Mesodermal cell (in vitro differentiated cells): ENCODE data around the gene PIP5K1C. TPM values are rescaled to one million over a fixed set of nuclear protein-coding genes. Genes with fewer than 3 reads are reported as not detected.

ENCODE experiments used
- H3K27ac ChIP-seq: 2 replicates; pipeline ENCODE4 v1.7.0; 2013; ENCODE audit warnings: mild to moderate bottlenecking, low read depth, low read length, moderate library complexity; ENCODE audit not compliant: severe bottlenecking
- H3K36me3 ChIP-seq: 2 replicates; pipeline ENCODE4 v1.7.1; 2013; ENCODE audit warnings: mild to moderate bottlenecking, low read length, moderate library complexity; ENCODE audit not compliant: control insufficient read depth, insufficient read depth
- H3K4me1 ChIP-seq: one replicate; pipeline ENCODE4 v1.7.1; 2013; ENCODE audit warnings: mild to moderate bottlenecking, low read length; ENCODE audit not compliant: insufficient read depth, control insufficient read depth, poor library complexity, severe bottlenecking
- H3K4me3 ChIP-seq: 2 replicates; pipeline ENCODE4 v1.7.0; 2013; ENCODE audit warnings: low read length, control low read depth, mild to moderate bottlenecking; ENCODE audit not compliant: insufficient read depth, poor library complexity, severe bottlenecking; ENCODE audit errors: extremely low read depth
- H3K9me3 ChIP-seq: 2 replicates; pipeline ENCODE4 v1.7.1; 2013; ENCODE audit warnings: mild to moderate bottlenecking, low read length, moderate library complexity; ENCODE audit not compliant: control insufficient read depth
- WGBS, 2 experiments: methylation state at CpG; one replicate each; pipeline ENCODE4 v1.1.5; 2013; ENCODE audit warnings: missing lambda C conversion rate in 2 of 2; ENCODE audit not compliant: insufficient coverage in 2 of 2; 5-methylcytosine and 5-hydroxymethylcytosine counted together
- polyA plus RNA-seq, 2 experiments: library from polyadenylated mRNA; stranded (reverse); fragments of 50-300 nt; gene quantifications; one replicate each; pipeline ENCODE4 v1.2.3, GENCODE V29; 2013

PIP5K1C gene
- polyA plus RNA-seq (2013, experiment 1 of 2), result 24.4 TPM
- polyA plus RNA-seq (2013, experiment 2 of 2), result 21.6 TPM

- 3 to 6% methylated on average over 69 to 73 of the region's 82 CpGs for WGBS, 2 experiments
- Histone ChIP-seq H3K4me1 (no peaks in the 10 kb centered on the region), H3K9me3 (no peaks in the 10 kb centered on the region), H3K4me3 (peak within 1 kb of the TSS; percentile 64), H3K36me3 (peaks cover 9% of the 10 kb centered on the region), H3K27ac (no peak within 1 kb of the TSS)
These were observed at the start of gene PIP5K1C for GRCh38 chr19:3700242-3701032. TSS of gene PIP5K1C (minus strand) at chr19:3700468. CDS start at chr19:3700390, 78 bp downstream.

GRCh38 chr19:3748965-3749364 is 48.7 kb upstream of the PIP5K1C start:
- no peak overlapping the region for H3K4me3 ChIP-seq
- WGBS, 2 experiments, result 95 to 97% methylated on average over 5 to 7 of the region's 8 CpGs
- H3K36me3 ChIP-seq, result peaks cover 24% of the 10 kb centered on the region
- H3K9me3 ChIP-seq, result no peaks in the 10 kb centered on the region
- H3K4me1 ChIP-seq, result no peaks in the 10 kb centered on the region
- H3K27ac ChIP-seq, result no peak overlapping the region

GRCh38 chr19:3746371-3747056 is 46.2 kb upstream of the PIP5K1C start:
- 89 to 96% methylated on average over 25 to 28 of the region's 31 CpGs for WGBS, 2 experiments
- Histone ChIP-seq H3K27ac (no peak overlapping the region), H3K4me1 (no peaks in the 10 kb centered on the region)

GRCh38 chr19:3745363-3746045 is 45.2 kb upstream of the PIP5K1C start:
- Histone ChIP-seq H3K36me3 (peaks cover 4% of the 10 kb centered on the region), H3K4me1 (no peaks in the 10 kb centered on the region), H3K4me3 (no peak overlapping the region), H3K9me3 (no peaks in the 10 kb centered on the region), H3K27ac (no peak overlapping the region)
- WGBS, 2 experiments, result 80 to 82% methylated on average over 6 to 7 of the region's 8 CpGs

More at GRCh38 chr19:3746371-3747056, 46.2 kb upstream of the PIP5K1C start:
- Histone ChIP-seq H3K9me3 (no peaks in the 10 kb centered on the region), H3K36me3 (peaks cover 11% of the 10 kb centered on the region), H3K4me3 (no peak overlapping the region)

GRCh38 chr19:3743486-3743885 is 43.2 kb upstream of the PIP5K1C start:
- no peak overlapping the region for H3K27ac ChIP-seq
- no peak overlapping the region for H3K4me3 ChIP-seq
- 88 to 95% methylated on average over 2 of the region's 2 CpGs for WGBS, 2 experiments
- H3K9me3 ChIP-seq, result no peaks in the 10 kb centered on the region
- H3K4me1 ChIP-seq, result no peaks in the 10 kb centered on the region
- H3K36me3 ChIP-seq, result no peaks in the 10 kb centered on the region

- Histone ChIP-seq H3K4me3 (no peak overlapping the region), H3K27ac (no peak overlapping the region), H3K9me3 (no peaks in the 10 kb centered on the region), H3K36me3 (no peaks in the 10 kb centered on the region), H3K4me1 (no peaks in the 10 kb centered on the region)
- WGBS, 2 experiments, result 91 to 96% methylated on average over 18 to 24 of the region's 24 CpGs
These were observed 40.2 kb upstream of the PIP5K1C start for GRCh38 chr19:3740431-3740830.

GRCh38 chr19:3738477-3739220 is 38.4 kb upstream of the PIP5K1C start:
- Histone ChIP-seq H3K4me3 (no peak overlapping the region), H3K36me3 (no peaks in the 10 kb centered on the region), H3K9me3 (no peaks in the 10 kb centered on the region), H3K27ac (no peak overlapping the region), H3K4me1 (no peaks in the 10 kb centered on the region)
- WGBS, 2 experiments, result 93 to 95% methylated on average over 27 to 32 of the region's 32 CpGs

- 88 to 89% methylated on average over 8 of the region's 10 CpGs for WGBS, 2 experiments
- H3K4me3 ChIP-seq, result no peak overlapping the region
These were observed 37.4 kb upstream of the PIP5K1C start for GRCh38 chr19:3737487-3738205.

GRCh38 chr19:3736106-3736724 is 35.9 kb upstream of the PIP5K1C start:
- Histone ChIP-seq H3K4me1 (no peaks in the 10 kb centered on the region), H3K36me3 (no peaks in the 10 kb centered on the region), H3K27ac (no peak overlapping the region), H3K9me3 (no peaks in the 10 kb centered on the region), H3K4me3 (no peak overlapping the region)
- 95 to 97% methylated on average over 11 to 18 of the region's 21 CpGs for WGBS, 2 experiments

More at GRCh38 chr19:3737487-3738205, 37.4 kb upstream of the PIP5K1C start:
- H3K36me3 ChIP-seq, result no peaks in the 10 kb centered on the region
- H3K27ac ChIP-seq, result no peak overlapping the region
- no peaks in the 10 kb centered on the region for H3K4me1 ChIP-seq
- no peaks in the 10 kb centered on the region for H3K9me3 ChIP-seq
